Measurements from ENCODE around the gene LMLN. TPM values are rescaled to one million over a fixed set of nuclear protein-coding genes. Genes with fewer than 3 reads are reported as not detected.

The LMLN gene
- total and polyA plus RNA-seq, 2 experiments from 2014 or later = 3.1 to 6.2 TPM

GRCh38 chr3:198062068-198062465 is 102.0 kb downstream of the LMLN start:
- TF ChIP-seq EZH2phosphoT487 (IDR thresholded peaks at IDR 0.05; ENCODE audit: insufficient read depth, low read depth) (no peak), EZH2 (IDR thresholded peaks at IDR 0.05; ENCODE audit: insufficient read depth, poor library complexity, severe bottlenecking) (no peak)
- H3K4me2 ChIP-seq (ENCODE audit: unreplicated experiment) = no peak overlapping the region
- no peak overlapping the region for H2AFZ ChIP-seq
- in situ Hi-C loops (cut with MboI) = no loop called here
- no peaks in the 10 kb centered on the region for H3K36me3 ChIP-seq (ENCODE audit: low read depth)
- no peaks in the 10 kb centered on the region for H3K9me2 ChIP-seq (ENCODE audit: insufficient read depth)
- no peak overlapping the region for H3K27ac ChIP-seq
- H3K4me1 ChIP-seq (ENCODE audit: insufficient read depth) = no peaks in the 10 kb centered on the region
- H3K4me3 ChIP-seq = no peak overlapping the region
- H3K9ac ChIP-seq = no peak overlapping the region
- no peaks in the 10 kb centered on the region for H3F3A ChIP-seq (ENCODE audit: insufficient read depth)
- DNase-seq = no peak
- 29 to 59% methylated on average over 1 of the region's 1 CpG for WGBS, 2 experiments (ENCODE audit: low coverage in 1 of 2, low lambda C conversion rate in 2 of 2, missing lambda C conversion rate in 2 of 2)
- H3K27me3 ChIP-seq (replicated peaks; ENCODE audit: insufficient read depth) = peaks cover 86% of the 10 kb centered on the region
- H3K9me3 ChIP-seq (ENCODE audit: low read depth) = no peaks in the 10 kb centered on the region
- no peaks in the 10 kb centered on the region for H3K79me2 ChIP-seq (ENCODE audit: insufficient read depth)
- no peaks in the 10 kb centered on the region for H4K20me1 ChIP-seq (ENCODE audit: insufficient read depth)

DNA sequence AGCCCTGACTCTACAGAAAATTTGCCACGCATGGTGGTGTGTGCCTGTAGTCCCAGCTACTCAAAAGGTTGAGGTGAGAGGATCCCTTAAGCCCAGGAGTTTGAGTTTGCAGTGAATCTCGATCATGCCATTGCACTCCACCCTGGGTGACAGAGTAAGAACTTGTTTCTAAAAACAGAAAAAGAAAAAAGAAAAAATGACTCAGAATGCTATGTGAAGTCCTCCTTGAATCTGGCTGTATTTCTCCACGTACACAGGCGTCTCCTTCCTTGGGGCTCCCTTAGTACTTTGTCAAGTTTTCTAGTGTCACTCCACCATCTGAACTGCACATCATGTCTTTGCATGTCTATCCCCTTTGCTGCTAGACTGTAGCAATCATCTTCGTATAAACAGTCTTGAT is 104.4 kb downstream of the LMLN start:
- H4K20me1 ChIP-seq (ENCODE audit: insufficient read depth) = no peaks in the 10 kb centered on the region
- no peaks in the 10 kb centered on the region for H3K79me2 ChIP-seq (ENCODE audit: insufficient read depth)
- DNase-seq = no peak
- TF ChIP-seq EZH2phosphoT487 (IDR thresholded peaks at IDR 0.05; ENCODE audit: insufficient read depth, low read depth) (no peak), EZH2 (IDR thresholded peaks at IDR 0.05; ENCODE audit: insufficient read depth, poor library complexity, severe bottlenecking) (no peak)
- H3F3A ChIP-seq (ENCODE audit: insufficient read depth) = no peaks in the 10 kb centered on the region
- H3K4me3 ChIP-seq = no peak overlapping the region
- in situ Hi-C loops (cut with MboI) = no loop called here
- H3K9me3 ChIP-seq (ENCODE audit: low read depth) = no peaks in the 10 kb centered on the region
- no peaks in the 10 kb centered on the region for H3K4me1 ChIP-seq (ENCODE audit: insufficient read depth)
- H2AFZ ChIP-seq = no peak overlapping the region
- no peaks in the 10 kb centered on the region for H3K36me3 ChIP-seq (ENCODE audit: low read depth)
- H3K27me3 ChIP-seq (replicated peaks; ENCODE audit: insufficient read depth) = peaks cover 85% of the 10 kb centered on the region
- no peaks in the 10 kb centered on the region for H3K9me2 ChIP-seq (ENCODE audit: insufficient read depth)
- H3K4me2 ChIP-seq (ENCODE audit: unreplicated experiment) = no peak overlapping the region
- no peak overlapping the region for H3K9ac ChIP-seq
- 46 to 63% methylated on average over 5 of the region's 5 CpGs for WGBS, 2 experiments (ENCODE audit: low coverage in 1 of 2, low lambda C conversion rate in 2 of 2, missing lambda C conversion rate in 2 of 2)
- no peak overlapping the region for H3K27ac ChIP-seq

DNA sequence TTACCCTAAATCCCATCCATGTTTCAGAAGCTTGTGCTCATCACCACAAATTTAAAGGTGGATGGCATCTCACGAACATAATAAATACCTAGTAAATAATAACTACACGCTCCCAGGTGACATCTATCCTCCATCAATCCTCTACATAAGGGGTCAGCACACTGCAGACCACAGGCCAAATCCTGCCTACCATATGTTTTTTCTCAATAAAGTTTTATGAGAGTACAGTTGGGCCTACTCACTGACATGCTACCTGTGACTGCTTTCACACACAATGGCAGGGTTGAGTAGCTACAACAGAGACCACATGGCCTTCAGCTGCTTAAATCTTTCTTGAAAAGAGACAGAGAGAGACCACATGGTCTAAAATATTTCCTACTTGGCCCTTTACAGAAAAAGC is 105.9 kb downstream of the LMLN start:
- no peaks in the 10 kb centered on the region for H3K9me3 ChIP-seq (ENCODE audit: low read depth)
- TF ChIP-seq EZH2 (IDR thresholded peaks at IDR 0.05; ENCODE audit: insufficient read depth, poor library complexity, severe bottlenecking) = no peak
- TF ChIP-seq EZH2phosphoT487 (IDR thresholded peaks at IDR 0.05; ENCODE audit: insufficient read depth, low read depth) = no peak
- H3K36me3 ChIP-seq (ENCODE audit: low read depth) = no peaks in the 10 kb centered on the region
- H3F3A ChIP-seq (ENCODE audit: insufficient read depth) = no peaks in the 10 kb centered on the region
- H3K9me2 ChIP-seq (ENCODE audit: insufficient read depth) = no peaks in the 10 kb centered on the region
- no peaks in the 10 kb centered on the region for H3K4me1 ChIP-seq (ENCODE audit: insufficient read depth)
- in situ Hi-C loops (cut with MboI) = no loop called here
- no peak overlapping the region for H3K27ac ChIP-seq
- peaks cover 78% of the 10 kb centered on the region for H3K27me3 ChIP-seq (replicated peaks; ENCODE audit: insufficient read depth)
- no peak overlapping the region for H3K4me2 ChIP-seq (ENCODE audit: unreplicated experiment)
- H3K4me3 ChIP-seq = no peak overlapping the region
- H2AFZ ChIP-seq = no peak overlapping the region
- 55 to 63% methylated on average over 2 of the region's 2 CpGs for WGBS, 2 experiments (ENCODE audit: low coverage in 1 of 2, low lambda C conversion rate in 2 of 2, missing lambda C conversion rate in 2 of 2)
- no peak for DNase-seq
- H4K20me1 ChIP-seq (ENCODE audit: insufficient read depth) = no peaks in the 10 kb centered on the region
- no peaks in the 10 kb centered on the region for H3K79me2 ChIP-seq (ENCODE audit: insufficient read depth)
- H3K9ac ChIP-seq = no peak overlapping the region

DNA sequence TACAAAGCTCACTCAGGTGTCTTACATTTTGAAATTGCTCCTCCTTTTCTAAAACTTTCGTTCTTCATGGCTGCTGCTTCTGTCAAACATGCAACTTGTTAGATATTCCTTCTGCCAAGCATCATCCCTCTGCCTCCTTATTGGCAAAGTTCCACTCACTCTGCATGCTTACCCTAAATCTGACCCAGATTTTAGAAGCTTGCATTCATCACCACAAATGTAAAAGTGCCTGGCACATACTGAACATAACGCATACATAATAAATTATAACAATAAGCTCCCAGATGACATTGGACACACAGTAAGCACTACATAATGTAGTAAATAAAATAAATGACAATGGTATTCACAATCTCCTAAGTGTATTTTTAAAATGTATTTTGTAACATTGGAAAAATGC is 107.4 kb downstream of the LMLN start:
- in situ Hi-C loops (cut with MboI) = no loop called here
- 0 out of 2 replicates have a peak, but pooled peaks cover 8% of the 10 kb centered on the region for H3F3A ChIP-seq (ENCODE audit: insufficient read depth)
- H3K4me3 ChIP-seq = no peak overlapping the region
- TF ChIP-seq EZH2phosphoT487 (IDR thresholded peaks at IDR 0.05; ENCODE audit: insufficient read depth, low read depth) (no peak), EZH2 (IDR thresholded peaks at IDR 0.05; ENCODE audit: insufficient read depth, poor library complexity, severe bottlenecking) (no peak)
- no peaks in the 10 kb centered on the region for H3K9me3 ChIP-seq (ENCODE audit: low read depth)
- H3K9ac ChIP-seq = no peak overlapping the region
- no peaks in the 10 kb centered on the region for H3K79me2 ChIP-seq (ENCODE audit: insufficient read depth)
- peaks cover 8% of the 10 kb centered on the region for H3K4me1 ChIP-seq (ENCODE audit: insufficient read depth)
- no peak overlapping the region for H2AFZ ChIP-seq
- 0 to 1% methylated on average over 2 of the region's 2 CpGs for WGBS, 2 experiments (ENCODE audit: low coverage in 1 of 2, low lambda C conversion rate in 2 of 2, missing lambda C conversion rate in 2 of 2)
- H3K9me2 ChIP-seq (ENCODE audit: insufficient read depth) = no peaks in the 10 kb centered on the region
- H3K4me2 ChIP-seq (ENCODE audit: unreplicated experiment) = no peak overlapping the region
- no peak for DNase-seq
- H3K27me3 ChIP-seq (replicated peaks; ENCODE audit: insufficient read depth) = peaks cover 67% of the 10 kb centered on the region
- H3K36me3 ChIP-seq (ENCODE audit: low read depth) = no peaks in the 10 kb centered on the region
- H3K27ac ChIP-seq = no peak overlapping the region
- H4K20me1 ChIP-seq (ENCODE audit: insufficient read depth) = no peaks in the 10 kb centered on the region

DNA sequence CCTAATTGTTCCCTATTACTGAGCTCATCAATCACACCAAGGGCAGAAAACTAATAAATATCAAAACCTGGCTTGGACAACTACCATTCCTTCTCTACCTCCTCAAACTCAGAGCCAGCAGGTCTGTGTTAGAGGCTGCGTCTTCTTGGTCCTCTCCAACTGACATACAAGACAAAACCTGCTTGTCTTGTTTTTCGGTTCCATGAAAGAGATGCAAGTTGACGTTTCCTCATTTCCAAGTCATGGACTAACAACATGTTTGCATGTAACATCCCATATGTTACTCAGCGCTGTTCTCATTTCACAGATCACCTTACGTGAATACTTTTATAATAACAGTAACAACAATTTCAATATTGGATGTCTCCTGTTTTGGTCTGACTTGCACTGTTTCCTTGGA is 110.9 kb downstream of the LMLN start:
- no peak overlapping the region for H3K27ac ChIP-seq
- H3K9me3 ChIP-seq (ENCODE audit: low read depth) = no peaks in the 10 kb centered on the region
- H3F3A ChIP-seq (ENCODE audit: insufficient read depth) = 0 out of 2 replicates have a peak, but pooled peaks cover 8% of the 10 kb centered on the region
- H2AFZ ChIP-seq = no peak overlapping the region
- TF ChIP-seq EZH2phosphoT487 (IDR thresholded peaks at IDR 0.05; ENCODE audit: insufficient read depth, low read depth) (no peak), EZH2 (IDR thresholded peaks at IDR 0.05; ENCODE audit: insufficient read depth, poor library complexity, severe bottlenecking) (no peak)
- H3K4me2 ChIP-seq (ENCODE audit: unreplicated experiment) = no peak overlapping the region
- WGBS, 2 experiments (ENCODE audit: low coverage in 1 of 2, low lambda C conversion rate in 2 of 2, missing lambda C conversion rate in 2 of 2) = 94% methylated on average over 5 of the region's 5 CpGs
- no peaks in the 10 kb centered on the region for H3K9me2 ChIP-seq (ENCODE audit: insufficient read depth)
- peaks cover 69% of the 10 kb centered on the region for H3K27me3 ChIP-seq (replicated peaks; ENCODE audit: insufficient read depth)
- DNase-seq = no peak
- H3K79me2 ChIP-seq (ENCODE audit: insufficient read depth) = no peaks in the 10 kb centered on the region
- H4K20me1 ChIP-seq (ENCODE audit: insufficient read depth) = no peaks in the 10 kb centered on the region
- in situ Hi-C loops (cut with MboI) = no loop called here
- peaks cover 8% of the 10 kb centered on the region for H3K4me1 ChIP-seq (ENCODE audit: insufficient read depth)
- no peak overlapping the region for H3K4me3 ChIP-seq
- no peaks in the 10 kb centered on the region for H3K36me3 ChIP-seq (ENCODE audit: low read depth)
- H3K9ac ChIP-seq = no peak overlapping the region
